ENCODE results near the gene CIT.
"Not testable (repeated sequence)": the region's sequence is repeated elsewhere in the genome, so short reads cannot be mapped to it uniquely, and the experiment has no call there.

Gene CIT

DNA sequence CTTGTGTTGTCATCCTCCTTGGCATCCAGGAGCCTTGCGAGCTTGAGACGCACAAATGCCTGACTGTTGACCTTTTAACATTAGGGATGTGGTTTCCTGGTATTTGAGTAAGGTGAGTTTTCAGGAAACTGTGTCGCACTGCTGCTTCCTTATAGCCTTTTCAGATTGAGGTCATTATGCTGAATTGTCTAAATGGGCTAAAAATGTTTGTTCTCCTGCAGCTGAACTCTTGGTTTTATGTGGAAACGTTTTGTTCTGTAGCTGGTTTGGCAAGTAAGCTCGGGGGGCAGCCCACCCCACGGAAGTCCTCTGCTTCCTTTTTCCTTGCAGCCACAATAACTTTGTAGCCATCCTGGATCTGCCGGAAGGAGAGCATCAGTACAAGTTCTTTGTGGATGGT lies 203.5 kb downstream of the CIT start:
- no peak for DNase-seq

- DNase-seq, result no peak
These were observed 204.9 kb downstream of the CIT start for GRCh38 chr12:119672194-119672593.

DNA sequence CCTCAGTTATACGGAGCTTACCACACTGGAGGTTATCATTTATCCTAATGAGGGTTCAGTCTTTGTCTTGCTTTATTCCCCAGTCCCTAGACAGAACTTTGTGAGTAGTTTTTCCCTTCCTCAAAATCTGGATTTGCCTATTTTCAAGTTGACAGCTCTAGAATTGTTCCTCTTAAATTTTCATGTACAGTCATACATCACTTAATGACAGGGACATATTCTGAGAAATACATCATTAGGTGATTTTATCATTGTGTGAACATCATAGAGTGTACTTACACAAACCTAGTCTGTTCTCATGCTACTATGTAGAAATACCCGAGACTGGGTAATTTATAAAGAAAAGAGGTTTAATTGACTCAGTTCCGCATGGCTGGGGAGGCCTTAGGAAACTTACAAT lies 206.1 kb downstream of the CIT start:
- DNase-seq, result no peak

GRCh38 chr12:119669744-119670472 lies 207.2 kb downstream of the CIT start:
- no peak for DNase-seq

- peak; percentile 13 for DNase-seq
These were observed 208.7 kb downstream of the CIT start for GRCh38 chr12:119668324-119668841.

DNA sequence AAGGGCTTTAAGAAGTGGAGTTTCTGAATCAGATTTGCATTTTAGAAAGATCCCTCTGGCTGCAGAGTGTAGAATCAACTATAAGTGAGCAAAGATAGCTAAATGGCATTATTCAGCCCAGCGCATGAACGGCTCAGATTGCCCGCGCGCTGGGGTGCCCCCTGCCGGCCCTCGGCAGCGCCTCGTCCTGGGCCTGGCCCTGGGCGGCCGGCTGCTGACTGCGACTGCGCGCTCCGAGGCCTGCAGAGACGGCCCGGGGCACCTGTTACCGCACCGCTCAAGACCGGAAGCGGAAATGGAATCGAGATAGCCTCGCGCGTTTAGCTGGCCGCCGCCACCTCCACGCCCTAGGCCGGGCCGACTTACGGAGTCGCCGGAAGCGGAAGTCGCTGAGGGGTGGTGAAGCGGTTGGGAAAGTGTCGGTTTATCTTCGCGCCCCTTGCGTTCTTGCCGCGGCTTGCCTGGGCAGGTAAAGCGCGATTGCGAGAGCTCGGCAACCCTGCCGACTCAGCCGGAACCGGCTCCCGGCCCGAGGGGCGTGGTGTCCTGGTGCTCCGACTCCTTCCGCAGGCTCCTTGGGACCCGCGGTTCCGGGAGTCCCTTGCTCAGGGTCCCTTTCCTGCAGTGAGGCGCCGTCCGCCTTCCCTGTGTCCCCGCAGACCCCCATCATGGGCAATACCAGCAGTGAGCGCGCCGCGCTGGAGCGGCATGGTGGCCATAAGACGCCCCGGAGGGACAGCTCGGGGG lies 209.4 kb downstream of the CIT start, which contains the start of gene PRKAB1:
Gene PRKAB1, plus strand, starts transcription at position 557 of the 747 bp plus-strand sequence. Its CDS starts 112 bp downstream, at position 669.
- DNase-seq, result peak; percentile 97

DNA sequence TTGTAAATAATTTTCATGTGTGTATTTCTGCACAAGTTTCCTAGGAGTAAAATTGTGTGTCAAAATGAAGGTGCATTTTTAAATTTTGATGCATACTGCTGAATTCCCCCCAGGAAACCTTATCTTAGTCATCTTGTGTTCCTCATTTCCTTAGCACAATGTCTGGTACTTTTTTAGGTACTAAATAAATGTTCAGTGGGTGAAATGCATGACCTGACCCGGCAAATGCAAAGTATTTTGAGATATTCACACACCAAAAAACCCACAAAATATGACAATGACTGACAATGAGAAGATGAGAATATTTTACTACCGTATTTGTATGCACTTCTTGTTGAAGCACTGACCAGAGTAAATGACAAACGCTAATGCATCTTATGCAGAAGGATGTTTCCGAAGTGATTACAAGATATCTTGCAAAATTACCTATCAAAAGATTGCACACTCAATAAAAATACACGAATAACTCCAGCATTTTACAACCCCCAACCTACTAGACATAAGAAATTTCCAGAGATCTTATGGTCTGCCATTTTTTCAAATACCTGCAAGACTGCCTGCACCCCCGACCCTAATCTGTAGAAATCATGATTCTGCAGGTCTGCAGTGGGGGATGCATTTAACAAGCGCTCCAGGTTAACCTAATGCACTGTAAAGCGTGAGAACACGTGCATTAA lies 210.1 kb downstream of the CIT start:
- no peak for DNase-seq

GRCh38 chr12:119666226-119666795 lies 210.8 kb downstream of the CIT start:
- no peak for DNase-seq

- no peak for DNase-seq
These were observed 211.8 kb downstream of the CIT start for GRCh38 chr12:119665164-119665929.

- no peak for DNase-seq
These were observed 212.5 kb downstream of the CIT start for GRCh38 chr12:119664642-119665041.

GRCh38 chr12:119661882-119662281 lies 215.2 kb downstream of the CIT start:
- DNase-seq, result no peak

DNA sequence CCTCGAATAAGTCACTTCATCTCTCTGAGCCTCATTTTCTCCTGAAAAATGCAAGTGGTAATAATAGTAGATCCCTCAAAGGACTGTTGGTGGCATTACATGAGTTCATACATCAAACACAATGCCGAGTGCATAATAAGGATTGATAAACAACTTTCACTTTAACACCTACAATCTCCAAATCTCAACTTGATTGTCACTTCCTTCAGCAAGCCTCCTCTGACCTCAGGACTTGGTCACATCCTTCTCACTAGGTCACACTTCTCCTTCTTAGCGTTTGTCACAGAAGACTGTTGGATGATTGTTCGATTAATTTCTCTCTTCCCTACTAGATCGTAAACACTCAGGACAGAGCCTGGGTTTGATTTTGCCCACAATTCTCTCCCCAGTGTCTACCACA lies 217.0 kb downstream of the CIT start:
- no peak for DNase-seq

DNA sequence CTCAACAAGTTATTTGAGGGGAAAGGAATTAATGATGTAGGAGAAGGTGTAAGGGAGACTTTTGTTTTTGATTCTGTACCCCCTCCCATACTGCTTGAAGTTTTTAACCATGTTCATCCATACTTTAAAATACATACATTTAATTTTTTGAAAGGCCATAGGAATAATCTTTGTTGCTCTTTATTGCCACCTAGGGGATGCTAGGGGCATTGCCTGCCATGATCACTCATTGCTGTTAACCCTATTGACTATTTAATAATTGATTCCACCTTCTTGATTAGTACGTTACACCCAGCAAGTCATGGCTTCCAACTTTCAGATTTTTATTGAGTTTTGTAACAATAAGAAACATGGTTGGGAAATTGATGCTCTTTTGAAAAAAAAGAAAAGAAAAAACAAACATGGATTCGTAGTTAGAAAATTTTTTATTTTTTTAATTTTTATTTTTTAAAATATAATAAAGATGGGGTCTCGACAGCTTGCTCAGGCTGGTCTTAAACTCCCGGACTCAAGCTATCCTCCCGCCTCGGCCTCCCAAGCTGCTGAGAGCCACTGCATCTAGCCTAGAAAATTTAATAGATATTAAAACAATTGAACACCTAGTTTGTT lies 217.7 kb downstream of the CIT start:
- peak; percentile 70 for DNase-seq

DNA sequence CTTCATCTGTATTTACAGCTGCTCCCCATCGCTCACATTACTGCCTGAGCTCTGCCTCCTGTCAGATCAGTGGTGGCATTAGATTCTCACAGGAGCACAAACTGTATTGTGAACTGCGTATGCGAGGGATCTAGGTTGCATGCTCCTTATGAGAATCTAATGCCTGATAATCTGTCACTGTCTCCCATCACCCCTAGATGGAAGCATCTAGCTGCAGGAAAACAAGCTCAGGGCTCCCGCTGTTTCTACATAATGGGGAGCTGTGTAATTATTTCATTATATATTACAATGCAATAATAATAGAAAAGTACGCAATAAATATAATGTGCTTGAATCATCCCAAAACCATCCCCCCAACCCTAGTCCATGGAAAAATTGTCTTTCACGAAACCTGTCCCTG lies 219.0 kb downstream of the CIT start:
- DNase-seq, result not testable (repeated sequence)

DNA sequence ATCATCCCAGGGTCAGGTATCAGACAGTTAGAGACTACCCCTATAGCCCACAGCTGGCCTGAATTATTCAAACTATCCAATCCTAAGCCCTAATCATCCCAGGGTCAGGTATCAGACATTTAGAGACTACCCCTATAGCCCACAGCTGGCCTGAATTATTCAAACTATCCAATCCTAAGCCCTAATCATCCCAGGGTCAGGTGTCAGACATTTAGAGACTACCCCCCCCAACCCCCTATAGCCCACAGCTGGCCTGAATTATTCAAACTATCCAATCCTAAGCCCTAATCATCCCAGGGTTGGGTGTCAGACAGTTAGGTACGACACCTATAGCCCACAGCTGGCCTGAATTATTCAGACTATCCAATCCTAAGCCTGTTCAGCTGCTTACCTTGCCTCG lies 220.1 kb downstream of the CIT start:
- not testable (repeated sequence) for DNase-seq

DNA sequence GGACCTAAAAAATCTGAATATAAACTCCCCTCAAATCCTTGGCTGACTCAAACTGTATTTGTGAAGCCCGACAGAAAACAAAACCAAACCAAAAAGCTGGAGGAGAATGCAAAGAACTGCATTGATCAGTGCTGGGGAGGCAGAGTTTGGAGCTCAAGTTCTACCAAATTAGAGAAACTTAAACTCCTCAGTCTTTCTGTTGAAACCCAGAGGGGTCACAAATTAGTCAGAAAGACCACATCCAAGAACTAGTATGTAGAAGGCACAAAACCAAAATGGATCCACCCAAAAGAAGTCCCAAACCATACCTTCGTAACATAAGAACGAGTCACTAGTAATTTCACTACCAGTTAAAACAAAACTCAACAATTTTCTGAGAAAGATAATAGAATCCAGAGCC lies 224.5 kb downstream of the CIT start:
- DNase-seq, result no peak

DNA sequence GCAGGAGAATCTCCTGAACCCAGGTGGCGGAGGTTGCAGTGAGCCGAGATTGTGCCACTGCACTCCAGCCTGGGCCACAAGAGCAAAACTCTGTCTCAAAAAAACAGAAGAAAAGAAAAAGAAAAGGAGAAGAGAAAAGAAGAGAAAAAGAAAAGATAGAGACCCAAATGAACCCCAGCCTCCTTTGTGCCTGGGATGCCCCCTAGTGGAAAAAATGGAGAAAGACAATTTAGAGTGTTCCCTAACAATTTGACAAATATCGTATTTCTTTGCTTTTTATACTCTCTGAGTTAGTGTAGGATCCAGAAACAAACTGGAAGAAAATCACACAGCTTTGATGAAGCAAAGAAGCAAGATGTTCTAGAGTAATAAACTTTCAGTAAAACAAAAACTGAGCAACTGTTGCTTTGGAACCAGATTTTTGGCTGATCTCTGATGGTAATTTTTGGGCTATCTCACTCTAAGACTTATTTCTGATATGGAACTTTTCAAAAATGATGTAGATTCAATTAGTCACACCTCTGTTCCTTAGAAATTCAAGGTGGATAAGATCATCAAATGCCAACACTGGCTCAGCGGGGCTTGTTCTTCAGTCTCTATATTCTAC lies 227.8 kb downstream of the CIT start:
- DNase-seq, result peak; percentile 46

DNA sequence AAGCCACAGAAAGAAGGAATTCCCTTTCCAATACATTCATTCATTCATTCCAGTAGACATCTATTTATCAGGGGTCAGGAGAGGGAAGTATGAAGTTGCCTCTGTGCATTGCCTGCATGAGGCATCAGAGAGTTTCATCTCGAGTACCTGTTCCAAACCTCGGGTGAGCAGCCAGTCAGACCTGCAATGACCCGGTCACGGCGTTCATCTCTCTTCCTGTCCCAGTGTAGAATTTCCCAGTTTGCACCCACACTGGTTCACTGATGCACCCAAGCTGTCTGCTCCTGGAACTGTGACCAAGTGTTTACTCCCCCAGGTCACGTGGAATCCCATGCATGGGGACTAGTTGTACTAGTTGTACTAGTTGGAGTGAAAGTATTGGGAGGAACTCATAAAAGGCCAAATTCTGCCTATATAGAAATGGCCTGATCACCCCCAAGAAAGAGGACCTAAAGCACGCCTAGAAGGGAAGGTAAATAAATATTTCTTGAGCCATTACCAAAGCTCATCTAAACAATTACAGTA lies 231.5 kb downstream of the CIT start:
- no peak for DNase-seq

- DNase-seq, result no peak
These were observed 232.2 kb downstream of the CIT start for GRCh38 chr12:119644930-119645329.

- DNase-seq, result no peak
These were observed 234.1 kb downstream of the CIT start for GRCh38 chr12:119642986-119643385.
